Ovary (tissue), 1 donor: Measurements from ENCODE around the gene DYRK1A.

Experiments
- EP300 ChIP-seq: sonication (generic); formaldehyde crosslinking; IDR thresholded peaks from one replicate; pipeline ENCODE4 v1.6.1; 2017; ENCODE audit warnings: antibody characterized with exemption
- POLR2A ChIP-seq: fragments of 450-650 bp; IDR thresholded peaks from one replicate; pipeline ENCODE4 v1.6.1; 2017; ENCODE audit warnings: antibody characterized with exemption, mild to moderate bottlenecking, moderate library complexity

GRCh38 chr21:37410639-37411038 is 44.1 kb downstream of the DYRK1A start:
- TF ChIP-seq EP300 = no peak
- no peak for TF ChIP-seq POLR2A
